A673 (cell line): ENCODE measurements around the gene WDR27. TPM values are rescaled to one million over a fixed set of nuclear protein-coding genes. Genes with fewer than 3 reads are reported as not detected.

Experiments used
- BruUV-seq: library from RNA; stranded (reverse); fragments of 400-500 nt; replicated peaks from 2 replicates; lab custom pipeline; 2021; lab: Mats Ljungman, UMichigan
- CTCF ChIA-PET: fragments of 300-600 bp; sonication (Branson Sonifier 250); formaldehyde crosslinking; loops from one replicate; lab custom pipeline; 2022; ENCODE audit warnings: antibody characterized with exemption; lab: Charles Lee
- POLR2A ChIA-PET: fragments of 300-600 bp; sonication (Branson Sonifier 250); formaldehyde crosslinking; loops from one replicate; lab custom pipeline; 2022; ENCODE audit warnings: antibody characterized with exemption; ENCODE audit not compliant: low non-redundant PET; lab: Charles Lee
- DNase-seq: peaks from one replicate; pipeline ENCODE4 v3.0.0-alpha.2; 2015; ENCODE audit warnings: low spot score
- H3K27ac ChIP-seq: fragments of 200-600 bp; sonication (generic); 2 replicates; pipeline ENCODE4 v1.5.1; 2016; ENCODE audit warnings: mixed run types, low read depth, mild to moderate bottlenecking, mixed read lengths, antibody characterized with exemption, low read length; ENCODE audit not compliant: poor library complexity, severe bottlenecking
- H3K27me3 ChIP-seq: fragments of 200-600 bp; sonication (generic); replicated peaks from 2 replicates; pipeline ENCODE4 v1.6.1; 2017; ENCODE audit warnings: mixed run types, low read depth, mild to moderate bottlenecking, mixed read lengths, antibody characterized with exemption, low read length; ENCODE audit not compliant: insufficient read depth, poor library complexity
- H3K36me3 ChIP-seq: fragments of 200-600 bp; sonication (generic); 2 replicates; pipeline ENCODE4 v1.6.1; 2016; ENCODE audit warnings: mixed run types, mild to moderate bottlenecking, mixed read lengths, antibody characterized with exemption, low read length; ENCODE audit not compliant: insufficient read depth, poor library complexity, severe bottlenecking
- H3K4me1 ChIP-seq: fragments of 200-600 bp; sonication (generic); 2 replicates; pipeline ENCODE4 v1.6.1; 2017; ENCODE audit warnings: mixed run types, mild to moderate bottlenecking, mixed read lengths, antibody characterized with exemption, low read length; ENCODE audit not compliant: insufficient read depth, poor library complexity, severe bottlenecking
- H3K4me3 ChIP-seq: fragments of 200-600 bp; sonication (generic); 2 replicates; pipeline ENCODE4 v1.5.1; 2016; ENCODE audit warnings: low read depth, mixed run types, mild to moderate bottlenecking, mixed read lengths, low read length; ENCODE audit not compliant: poor library complexity, severe bottlenecking
- H3K9me3 ChIP-seq: fragments of 200-600 bp; sonication (generic); 2 replicates; pipeline ENCODE4 v1.6.1; 2016; ENCODE audit warnings: mixed run types, low read depth, mild to moderate bottlenecking, mixed read lengths, antibody characterized with exemption, low read length; ENCODE audit not compliant: poor library complexity, severe bottlenecking
- CTCF ChIP-seq: fragments of 300-800, 200-600 bp; sonication (generic); conservative IDR thresholded peaks from 2 replicates; pipeline ENCODE4 v1.5.1; 2017; ENCODE audit warnings: low read depth, mild to moderate bottlenecking, antibody characterized with exemption, low read length, moderate library complexity, mixed read lengths
- EZH2 ChIP-seq: fragments of 200-600 bp; sonication (generic); IDR thresholded peaks from 2 replicates; pipeline ENCODE4 v1.6.1; 2017; ENCODE audit warnings: borderline replicate concordance, low read depth, mild to moderate bottlenecking, mixed read lengths, antibody characterized with exemption, low read length; ENCODE audit not compliant: poor library complexity, severe bottlenecking
- intact Hi-C: fragments of 100-400 bp; cut with micrococcal nuclease; formaldehyde crosslinking; loops from one replicate; pipeline ENCODE4 v1.10.0; 2022; ENCODE audit not compliant: unreplicated experiment
- total RNA-seq: library from RNA; stranded (reverse); gene quantifications from 2 replicates; pipeline ENCODE4 v1.2.3, GENCODE V29; 2021

WDR27 gene
- total RNA-seq, 1 experiment from 2014 or later, result 77.3 TPM

GRCh38 chr6:169564453-169565240 lies 137.2 kb downstream of the WDR27 start:
- no peak overlapping the region for H3K27ac ChIP-seq
- intact Hi-C loops, result no loop called here
- H3K4me1 ChIP-seq, result no peaks in the 10 kb centered on the region
- CTCF ChIA-PET, result no interaction called here
- H3K27me3 ChIP-seq, result no peaks in the 10 kb centered on the region
- POLR2A ChIA-PET, result no interaction called here
- no peaks in the 10 kb centered on the region for H3K9me3 ChIP-seq
- TF ChIP-seq EZH2 (no peak), CTCF (no peak)
- BruUV-seq, result no TSS peak
- no peaks in the 10 kb centered on the region for H3K36me3 ChIP-seq
- no peak overlapping the region for H3K4me3 ChIP-seq
- no peak for DNase-seq

- intact Hi-C loops, result no loop called here
- Histone ChIP-seq H3K27ac (no peak overlapping the region), H3K27me3 (no peaks in the 10 kb centered on the region), H3K4me3 (no peak overlapping the region), H3K4me1 (no peaks in the 10 kb centered on the region), H3K9me3 (no peaks in the 10 kb centered on the region), H3K36me3 (no peaks in the 10 kb centered on the region)
- DNase-seq, result no peak
- ChIA-PET CTCF (no interaction called here), POLR2A (no interaction called here)
- BruUV-seq, result no TSS peak
- TF ChIP-seq EZH2, result no peak
These were observed 140.2 kb downstream of the WDR27 start for GRCh38 chr6:169561665-169562064.

- DNase-seq, result no peak
- no peaks in the 10 kb centered on the region for H3K4me1 ChIP-seq
- ChIA-PET POLR2A (no interaction called here), CTCF (no interaction called here)
- no peak overlapping the region for H3K4me3 ChIP-seq
- H3K27me3 ChIP-seq, result no peaks in the 10 kb centered on the region
- no peaks in the 10 kb centered on the region for H3K9me3 ChIP-seq
- intact Hi-C loops, result no loop called here
- no peak overlapping the region for H3K27ac ChIP-seq
- no TSS peak for BruUV-seq
- TF ChIP-seq EZH2 (no peak), CTCF (no peak)
- no peaks in the 10 kb centered on the region for H3K36me3 ChIP-seq
These were observed 142.2 kb downstream of the WDR27 start for GRCh38 chr6:169559592-169559991.

- no peak for DNase-seq
- no peaks in the 10 kb centered on the region for H3K27me3 ChIP-seq
- ChIA-PET CTCF (no interaction called here), POLR2A (no interaction called here)
- H3K4me1 ChIP-seq, result no peaks in the 10 kb centered on the region
- H3K4me3 ChIP-seq, result no peak overlapping the region
- no peak overlapping the region for H3K27ac ChIP-seq
- intact Hi-C loops, result no loop called here
- TF ChIP-seq EZH2 (no peak), CTCF (no peak)
- no peaks in the 10 kb centered on the region for H3K36me3 ChIP-seq
- H3K9me3 ChIP-seq, result no peaks in the 10 kb centered on the region
- BruUV-seq, result no TSS peak
These were observed 142.9 kb downstream of the WDR27 start for GRCh38 chr6:169558774-169559441.
